Ovary (tissue), 9 donors: ENCODE results near the gene GPR119. TPM values are rescaled to one million over a fixed set of nuclear protein-coding genes. Genes with fewer than 3 reads are reported as not detected.

Experiments
- DNase-seq, 5 donors: peaks; one replicate each; pipeline ENCODE4 v3.0.0-alpha.2; 2019 to 2020
- H3K27ac ChIP-seq, 2 donors: fragments of 200-600 bp; one replicate each; pipeline versions ENCODE4 v1.5.1 to v1.8.0; 2019 to 2022
- H3K27me3 ChIP-seq: fragments of 200-600 bp; one replicate; pipeline ENCODE4 v1.8.0; 2022
- H3K36me3 ChIP-seq: fragments of 200-600 bp; sonication (generic); one replicate; pipeline ENCODE4 v1.5.1; 2019
- H3K4me1 ChIP-seq: one replicate; pipeline ENCODE4 v1.8.1; 2013; ENCODE audit warnings: mild to moderate bottlenecking, moderate library complexity; ENCODE audit not compliant: insufficient read depth
- H3K4me3 ChIP-seq: fragments of 200-600 bp; sonication (generic); one replicate; pipeline ENCODE4 v1.5.1; 2017
- H3K9me3 ChIP-seq, 2 donors: fragments of 200-600 bp in 1 of 2; sonication (generic) in 1 of 2; one replicate each; pipeline versions ENCODE4 v1.5.1 to v1.8.1; 2013 to 2019; ENCODE audit warnings: mild to moderate bottlenecking in 1 of 2, moderate library complexity in 1 of 2
- EP300 ChIP-seq: sonication (generic); formaldehyde crosslinking; IDR thresholded peaks from one replicate; pipeline ENCODE4 v1.6.1; 2017; ENCODE audit warnings: antibody characterized with exemption
- POLR2A ChIP-seq: fragments of 450-650 bp; IDR thresholded peaks from one replicate; pipeline ENCODE4 v1.6.1; 2017; ENCODE audit warnings: antibody characterized with exemption, mild to moderate bottlenecking, moderate library complexity
- WGBS, 3 donors: extraction: QIAGEN DNeasy Blood & Tissue Kit in 1 of 3; methylation state at CpG; one replicate each; pipeline versions ENCODE4 v1.1.5 to v1.1.7; 2013 to 2017; 5-methylcytosine and 5-hydroxymethylcytosine counted together
- intact Hi-C, 4 donors: fragments of 100-400 bp; cut with DNase I; formaldehyde crosslinking; loops; one replicate each; pipeline versions ENCODE4 v1.11.0 to v1.15.1; 2022 to 2023
- polyA plus RNA-seq, 2 donors: library from polyadenylated mRNA; stranded (reverse); fragments of 200-250 nt in 1 of 2; fragments of 350-450 nt in 1 of 2; fragmentation: Illumina TruSeq in 1 of 2; extraction: RNeasy Lipid Tissue Mini Kit (QIAGEN cat#74804) in 1 of 2; gene quantifications; one replicate each; pipeline ENCODE4 v1.2.3, GENCODE V29; 2013 to 2014
- total RNA-seq, 7 donors: library from RNA; depleted of rRNA in 2 of 7; stranded (reverse); fragments of >200 nt in 2 of 7; fragmentation: NEBNext Ultra II Directional in 3 of 7; extraction: Animal tissue kit (Norgen Biotek cat#: 25700) in 3 of 7; gene quantifications; one replicate each; pipeline versions ENCODE4 v1.1.0 to v1.2.4, GENCODE V29; 2016 to 2023
- TF ChIP-seq, protein P1 (sequence below), 3 donors: fragments of 450-650 bp in 2 of 3; fragments of 200-600 bp in 1 of 3; IDR thresholded peaks; one replicate each; pipeline versions ENCODE4 v1.5.1 to v1.8.0; 2016 to 2022; ENCODE audit warnings: antibody characterized with exemption in 3 of 3, mild to moderate bottlenecking in 1 of 3
- donor health status: DM: no; HTN: no; CAD: no; lungs with moderate emphysema.
- donor health status: DM: no; HTN: no; CAD: no.
- donor health status: Bipolar disorder and iron deficiency.
- donor health status: DM: yes; HTN: yes; CAD: no.
- donor health status: DM: no; HTN: no; CAD: no.
- donor health status: DM: yes; HTN: yes; CAD: no.

Gene GPR119
- total and polyA plus RNA-seq, 9 donors: not detected

- intact Hi-C loops: no loop called here
- Histone ChIP-seq H3K36me3 (no peaks in the 10 kb centered on the region), H3K4me3 (peak overlapping the region; percentile 63), H3K27me3 (no peaks in the 10 kb centered on the region), H3K4me1 (peaks cover 2% of the 10 kb centered on the region), H3K9me3 (no peaks in the 10 kb centered on the region), H3K27ac (peak overlapping the region in 1 of 2 donors; percentile 62)
- no peak for TF ChIP-seq EP300
- DNase-seq: no peak
- WGBS, 3 donors: 27 to 34% (median 30%) methylated on average over 13 of the region's 13 CpGs
Observed at GRCh38 chrX:130402208-130402684, 16.8 kb upstream of the GPR119 start.

DNA sequence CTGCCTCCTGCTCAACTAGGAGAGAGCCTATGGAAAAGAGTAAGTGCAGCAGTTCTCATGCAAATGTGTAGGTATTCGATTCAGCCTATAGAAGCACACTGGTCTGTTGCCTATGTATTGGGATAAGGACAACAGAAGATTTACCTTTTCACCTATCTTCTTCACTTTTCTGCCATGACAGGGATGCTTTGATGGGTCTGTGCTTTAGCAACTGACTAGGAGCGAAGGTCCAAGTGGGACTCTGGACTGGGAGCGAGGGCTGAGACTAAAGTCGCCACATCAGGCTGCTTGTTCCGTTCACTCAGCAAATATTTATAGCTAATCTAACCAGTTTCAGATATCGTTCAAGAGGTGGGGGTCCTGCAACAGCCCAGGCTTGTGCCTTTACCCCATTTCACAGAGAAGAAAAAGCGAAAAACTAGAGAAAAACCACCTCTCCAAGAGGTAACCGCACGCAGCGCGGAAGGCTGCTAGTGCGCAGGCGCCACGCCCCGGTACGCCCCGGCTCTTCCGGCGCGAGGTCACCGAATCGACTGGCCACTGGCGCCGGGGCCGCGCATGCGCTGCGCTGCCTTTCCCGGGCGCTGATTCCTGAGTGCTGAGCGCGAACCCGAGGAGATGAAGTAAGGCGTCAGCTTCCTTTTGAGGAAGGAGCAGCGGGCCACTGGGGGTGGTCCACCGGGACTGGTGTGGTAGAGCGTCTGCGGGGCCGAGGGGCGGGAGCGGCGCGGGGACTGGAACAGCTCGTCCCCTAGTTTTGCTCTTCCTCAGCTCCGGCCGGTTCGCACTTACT lies 16.1 kb upstream of the GPR119 start, which contains the start of gene RBMX2:
RBMX2 (plus strand) TSS at position 573 of the 793 bp plus-strand sequence; CDS start at position 619, 46 bp downstream.
- Histone ChIP-seq H3K27ac (peak within 1 kb of the TSS in 1 of 2 donors; percentile 62), H3K27me3 (no peaks in the 10 kb centered on the region), H3K4me3 (peak within 1 kb of the TSS; percentile 63), H3K9me3 (no peaks in the 10 kb centered on the region), H3K36me3 (no peaks in the 10 kb centered on the region), H3K4me1 (peaks cover 2% of the 10 kb centered on the region)
- 30 to 42% (median 40%) methylated on average over 47 of the region's 47 CpGs for WGBS, 3 donors
- TF ChIP-seq POLR2A (peak; percentile 38), EP300 (no peak)
- TF ChIP-seq, protein P1, sequence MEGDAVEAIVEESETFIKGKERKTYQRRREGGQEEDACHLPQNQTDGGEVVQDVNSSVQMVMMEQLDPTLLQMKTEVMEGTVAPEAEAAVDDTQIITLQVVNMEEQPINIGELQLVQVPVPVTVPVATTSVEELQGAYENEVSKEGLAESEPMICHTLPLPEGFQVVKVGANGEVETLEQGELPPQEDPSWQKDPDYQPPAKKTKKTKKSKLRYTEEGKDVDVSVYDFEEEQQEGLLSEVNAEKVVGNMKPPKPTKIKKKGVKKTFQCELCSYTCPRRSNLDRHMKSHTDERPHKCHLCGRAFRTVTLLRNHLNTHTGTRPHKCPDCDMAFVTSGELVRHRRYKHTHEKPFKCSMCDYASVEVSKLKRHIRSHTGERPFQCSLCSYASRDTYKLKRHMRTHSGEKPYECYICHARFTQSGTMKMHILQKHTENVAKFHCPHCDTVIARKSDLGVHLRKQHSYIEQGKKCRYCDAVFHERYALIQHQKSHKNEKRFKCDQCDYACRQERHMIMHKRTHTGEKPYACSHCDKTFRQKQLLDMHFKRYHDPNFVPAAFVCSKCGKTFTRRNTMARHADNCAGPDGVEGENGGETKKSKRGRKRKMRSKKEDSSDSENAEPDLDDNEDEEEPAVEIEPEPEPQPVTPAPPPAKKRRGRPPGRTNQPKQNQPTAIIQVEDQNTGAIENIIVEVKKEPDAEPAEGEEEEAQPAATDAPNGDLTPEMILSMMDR (IDR thresholded peaks at IDR 0.05): no peak
- intact Hi-C loops: no loop called here
- peak; percentile 71 to 83 (median 77) for DNase-seq

GRCh38 chrX:130395341-130395740 lies 9.9 kb upstream of the GPR119 start:
- no peak for DNase-seq
- H3K4me1 ChIP-seq: no peaks in the 10 kb centered on the region
- H3K4me3 ChIP-seq: no peak overlapping the region
- H3K27me3 ChIP-seq: no peaks in the 10 kb centered on the region
- 33 to 44% (median 33%) methylated on average over 7 of the region's 7 CpGs for WGBS, 3 donors
- TF ChIP-seq, protein P1 (IDR thresholded peaks at IDR 0.05): no peak
- no peak for TF ChIP-seq POLR2A
- TF ChIP-seq EP300: no peak
- H3K27ac ChIP-seq: no peak overlapping the region
- no peaks in the 10 kb centered on the region for H3K9me3 ChIP-seq
- intact Hi-C loops: no loop called here
- H3K36me3 ChIP-seq: no peaks in the 10 kb centered on the region

DNA sequence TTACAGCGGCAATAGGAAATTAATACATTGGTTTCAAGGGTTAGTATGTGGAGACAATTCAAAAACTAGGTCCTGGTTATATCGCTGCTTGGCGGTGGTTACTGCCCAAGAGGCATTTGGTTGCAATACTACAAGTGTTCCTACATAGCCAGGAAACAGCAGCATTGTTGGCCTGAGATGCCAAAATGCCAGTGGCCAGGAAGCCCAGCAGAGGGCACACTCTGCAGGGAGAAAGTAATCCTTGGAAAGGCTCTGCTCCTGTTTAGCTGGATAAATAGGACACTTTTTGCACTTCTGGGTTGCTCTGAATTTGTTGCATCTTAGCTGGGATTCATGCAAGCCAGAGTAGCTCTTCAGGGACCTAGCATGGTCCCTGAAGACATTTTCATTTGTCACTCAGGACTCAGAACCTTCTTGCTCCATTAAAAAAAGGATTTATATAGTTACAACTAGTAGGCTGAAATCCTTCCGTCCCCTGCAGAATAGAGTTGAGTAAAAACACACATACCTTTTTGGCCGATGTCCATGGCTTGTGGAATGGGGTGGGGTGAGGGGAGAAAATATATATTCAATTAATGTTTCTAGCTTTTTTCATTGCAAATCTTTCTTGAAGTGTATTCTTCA lies 8.1 kb upstream of the GPR119 start:
- intact Hi-C loops: no loop called here
- WGBS, 3 donors: 32 to 44% (median 34%) methylated on average over 5 of the region's 5 CpGs
- H3K27me3 ChIP-seq: no peaks in the 10 kb centered on the region
- DNase-seq: peak in 3 of 5 donors; percentile 25 to 42 (median 27)
- no peak overlapping the region for H3K27ac ChIP-seq
- H3K36me3 ChIP-seq: no peaks in the 10 kb centered on the region
- no peaks in the 10 kb centered on the region for H3K4me1 ChIP-seq
- H3K4me3 ChIP-seq: no peak overlapping the region
- H3K9me3 ChIP-seq: no peaks in the 10 kb centered on the region
- TF ChIP-seq, protein P1 (IDR thresholded peaks at IDR 0.05): no peak
- no peak for TF ChIP-seq POLR2A
- TF ChIP-seq EP300: no peak
